HG03457 (cell line): ENCODE measurements around the gene PSMD6.
A peak's percentile ranks its signal among the peaks of the same experiment; 100 is the strongest.

ENCODE experiments used
- ATAC-seq: cut with Tn5 transposase; IDR thresholded peaks from one replicate; pipeline ENCODE4 v1.9.1; 2021; ENCODE audit warnings: moderate number of reproducible peaks; ENCODE audit not compliant: unreplicated experiment

PSMD6 gene

GRCh38 chr3:64023187-64023860 is at the start of gene PSMD6:
PSMD6 (minus strand) TSS chr3:64023494; CDS start chr3:64023419, 75 bp downstream.
- peak; percentile 95 for ATAC-seq

- no peak for ATAC-seq
Observed at GRCh38 chr3:64072126-64072525, 48.8 kb upstream of the PSMD6 start.

GRCh38 chr3:64070704-64071103 is 47.4 kb upstream of the PSMD6 start:
- no peak for ATAC-seq

- ATAC-seq = no peak
Observed at GRCh38 chr3:64067506-64068346, 44.4 kb upstream of the PSMD6 start.

GRCh38 chr3:64064804-64065203 is 41.5 kb upstream of the PSMD6 start:
- no peak for ATAC-seq

GRCh38 chr3:64063983-64064438 is 40.7 kb upstream of the PSMD6 start:
- ATAC-seq = no peak

GRCh38 chr3:64063207-64063982 is 40.1 kb upstream of the PSMD6 start:
- ATAC-seq = no peak

- ATAC-seq = no peak
Observed at GRCh38 chr3:64061628-64062027, 38.3 kb upstream of the PSMD6 start.

- ATAC-seq = no peak
Observed at GRCh38 chr3:64059484-64060175, 36.3 kb upstream of the PSMD6 start.

- no peak for ATAC-seq
Observed at GRCh38 chr3:64058566-64058965, 35.3 kb upstream of the PSMD6 start.

- ATAC-seq = no peak
Observed at GRCh38 chr3:64057231-64057630, 33.9 kb upstream of the PSMD6 start.

- no peak for ATAC-seq
Observed at GRCh38 chr3:64056606-64057180, 33.4 kb upstream of the PSMD6 start.

GRCh38 chr3:64055076-64055475 is 31.8 kb upstream of the PSMD6 start:
- no peak for ATAC-seq

GRCh38 chr3:64054488-64054887 is 31.2 kb upstream of the PSMD6 start:
- ATAC-seq = no peak

GRCh38 chr3:64053581-64053980 is 30.3 kb upstream of the PSMD6 start:
- no peak for ATAC-seq

GRCh38 chr3:64053117-64053516 is 29.8 kb upstream of the PSMD6 start:
- ATAC-seq = no peak

- ATAC-seq = no peak
Observed at GRCh38 chr3:64049832-64050231, 26.5 kb upstream of the PSMD6 start.

- ATAC-seq = no peak
Observed at GRCh38 chr3:64049136-64049535, 25.8 kb upstream of the PSMD6 start.

GRCh38 chr3:64048631-64049061 is 25.4 kb upstream of the PSMD6 start:
- no peak for ATAC-seq

GRCh38 chr3:64047787-64048186 is 24.5 kb upstream of the PSMD6 start:
- no peak for ATAC-seq
